NCI-H524 treated with DMSO at 0.1 percent for 48 hours (cell line): Measurements from ENCODE around the gene ZFYVE28.

ENCODE experiments used
- DNase-seq: peaks from one replicate; lab custom pipeline; 2025; lab: John Stamatoyannopoulos, UW

Gene ZFYVE28

DNA sequence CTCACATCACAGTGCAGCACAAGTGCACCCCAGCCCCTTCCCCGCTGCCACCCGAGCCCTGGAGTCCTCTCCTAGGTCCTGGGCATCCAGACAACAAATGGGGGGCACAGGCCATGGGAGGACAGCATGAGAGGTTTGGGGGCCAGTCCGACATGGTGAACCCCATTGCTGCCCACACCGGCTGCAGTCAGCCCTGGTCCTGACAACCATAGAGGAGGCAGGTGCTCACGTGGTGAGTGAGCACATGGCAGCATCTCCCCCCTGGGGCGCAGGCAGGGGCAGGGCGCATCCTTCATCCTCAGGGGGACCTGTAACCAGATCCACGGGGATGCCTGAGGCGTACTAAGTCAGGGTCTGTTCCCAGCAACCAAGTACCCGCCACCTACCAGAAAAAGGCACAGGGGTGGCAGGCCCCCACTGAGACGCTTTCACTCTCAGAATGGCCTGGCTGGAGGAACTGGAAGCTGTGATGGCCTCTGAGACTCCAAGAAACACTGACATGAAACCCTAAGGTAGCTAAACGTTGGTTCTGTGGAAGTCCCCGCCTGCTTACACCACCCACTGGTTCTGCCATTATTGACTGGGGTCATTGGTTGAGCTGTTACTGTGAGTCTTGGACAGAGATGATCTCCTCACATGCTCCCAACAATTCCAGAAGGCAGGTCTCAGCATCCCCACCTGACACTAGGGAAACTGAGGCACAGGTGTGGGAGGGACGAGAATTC, 6.5 kb downstream of the ZFYVE28 start:
- no peak for DNase-seq

DNA sequence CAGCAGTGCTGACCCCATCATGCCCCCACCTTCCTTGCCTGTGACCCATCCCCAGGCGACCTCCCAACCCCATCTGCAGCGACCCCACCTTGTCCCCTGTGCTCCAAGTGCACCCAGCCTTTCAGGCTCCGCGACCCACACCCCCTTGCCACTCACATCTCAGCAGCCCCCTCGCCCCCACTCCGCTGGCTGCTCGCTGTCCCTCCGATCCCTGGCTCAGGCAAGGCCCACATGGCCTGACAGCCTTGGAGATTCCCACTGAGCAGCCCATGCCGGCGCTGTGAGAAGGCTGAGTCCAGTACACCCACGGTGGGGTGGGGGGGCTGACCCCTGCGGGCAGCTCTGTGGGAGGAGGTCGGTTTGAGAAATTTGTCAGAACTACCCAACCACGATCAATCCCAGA, 9.1 kb downstream of the ZFYVE28 start:
- DNase-seq, result no peak

DNA sequence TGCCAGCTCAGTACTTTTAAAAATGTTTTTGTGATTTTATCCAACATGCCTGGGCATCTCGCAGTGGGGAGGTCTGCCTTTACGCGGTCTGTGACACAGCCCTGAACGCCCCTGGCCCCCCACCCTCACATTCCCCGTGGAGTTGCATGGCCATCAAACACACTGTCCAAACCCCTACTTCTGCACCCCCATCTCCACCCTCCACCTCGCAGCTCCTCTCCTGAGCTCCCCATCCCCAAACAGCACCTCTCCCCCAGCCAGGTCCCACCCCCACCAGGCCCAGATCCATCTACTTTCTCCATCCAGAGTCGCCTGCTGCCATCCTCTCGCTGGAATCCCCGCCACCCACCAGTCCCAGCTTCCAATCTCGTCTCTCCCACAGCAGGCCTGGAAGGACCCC, 9.5 kb downstream of the ZFYVE28 start:
- no peak for DNase-seq

DNA sequence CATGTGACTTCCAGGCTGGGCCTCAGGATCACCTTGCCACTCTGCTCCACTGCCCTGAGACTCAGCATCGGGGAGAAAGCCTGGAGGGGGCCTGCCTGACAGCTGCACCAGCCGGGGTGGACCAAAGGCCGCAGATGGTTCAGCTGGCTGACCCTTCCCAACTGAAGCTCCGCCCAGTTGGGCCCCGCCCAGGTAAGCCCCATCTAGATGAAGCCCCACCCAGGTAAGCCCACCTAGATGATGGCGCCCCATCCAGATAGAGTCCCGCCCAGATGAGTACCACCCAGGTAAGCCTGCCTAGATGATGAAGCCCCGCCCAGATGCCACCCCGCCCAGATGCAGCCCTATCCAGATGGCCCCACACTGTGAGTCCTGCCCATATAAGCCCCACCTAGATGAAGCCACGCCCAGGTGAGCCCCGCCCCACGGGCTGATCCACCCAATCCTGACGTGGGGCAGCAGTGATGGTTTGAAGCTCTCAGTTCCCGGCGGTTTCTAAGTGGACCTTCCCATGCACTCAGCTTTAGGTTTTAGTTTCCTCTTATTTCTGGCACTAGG, 10.0 kb downstream of the ZFYVE28 start:
- DNase-seq, result no peak

DNA sequence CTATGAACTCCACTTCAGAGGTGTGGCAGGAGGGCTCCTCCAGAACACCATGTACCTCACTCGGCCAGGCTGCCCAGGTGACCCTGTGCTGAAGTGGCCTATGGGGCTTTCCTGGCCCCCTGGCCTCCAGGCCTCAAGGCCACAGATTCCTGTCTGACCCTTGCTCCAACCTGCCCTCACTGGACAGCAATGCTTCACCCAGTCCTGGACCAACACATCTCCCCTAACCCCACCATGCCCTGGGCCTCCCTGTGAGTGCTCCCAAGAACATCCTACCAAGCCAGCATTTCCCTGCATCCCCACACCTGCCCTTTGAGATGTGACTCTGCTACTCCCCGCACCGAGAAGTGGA, 10.5 kb downstream of the ZFYVE28 start:
- DNase-seq, result no peak

DNA sequence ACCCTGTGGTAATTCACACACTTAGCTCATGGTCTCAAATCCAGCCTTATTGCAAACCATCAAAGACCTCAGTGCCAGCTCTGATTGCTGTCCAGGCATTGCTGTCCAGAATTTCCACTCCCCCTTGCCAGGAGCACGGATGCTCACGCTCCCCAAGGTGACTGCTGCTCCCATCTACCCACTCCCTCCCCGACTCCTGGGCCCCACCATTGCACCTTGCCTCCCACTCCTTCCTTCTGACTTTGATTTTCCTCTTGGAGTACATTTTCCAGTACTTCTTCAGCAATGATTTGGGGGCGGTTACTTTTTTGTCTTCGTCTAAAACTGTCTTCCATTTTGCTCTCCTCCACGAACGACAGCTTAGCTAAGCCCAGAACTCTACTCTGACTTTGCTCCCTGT, 11.5 kb downstream of the ZFYVE28 start:
- no peak for DNase-seq

DNA sequence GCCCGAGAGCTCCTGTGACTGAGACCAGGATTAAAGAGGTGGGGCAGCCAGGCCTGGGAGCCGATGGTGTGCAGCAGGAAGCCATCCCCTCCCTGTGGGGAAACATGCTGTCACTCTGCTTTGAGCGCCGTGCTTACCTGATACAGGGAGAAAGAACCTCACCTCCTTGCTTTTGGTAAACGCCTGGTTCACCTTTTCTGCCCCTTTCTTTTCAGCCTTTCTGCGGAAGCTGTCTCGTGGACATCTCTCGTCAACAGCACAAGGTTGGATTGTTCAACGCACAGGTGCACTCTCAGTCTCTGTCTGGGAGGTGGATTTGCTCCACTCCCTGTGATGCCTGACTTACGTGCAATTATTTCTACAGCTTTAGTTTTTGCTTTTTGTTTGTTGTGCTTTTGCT, 12.0 kb downstream of the ZFYVE28 start:
- DNase-seq, result no peak

DNA sequence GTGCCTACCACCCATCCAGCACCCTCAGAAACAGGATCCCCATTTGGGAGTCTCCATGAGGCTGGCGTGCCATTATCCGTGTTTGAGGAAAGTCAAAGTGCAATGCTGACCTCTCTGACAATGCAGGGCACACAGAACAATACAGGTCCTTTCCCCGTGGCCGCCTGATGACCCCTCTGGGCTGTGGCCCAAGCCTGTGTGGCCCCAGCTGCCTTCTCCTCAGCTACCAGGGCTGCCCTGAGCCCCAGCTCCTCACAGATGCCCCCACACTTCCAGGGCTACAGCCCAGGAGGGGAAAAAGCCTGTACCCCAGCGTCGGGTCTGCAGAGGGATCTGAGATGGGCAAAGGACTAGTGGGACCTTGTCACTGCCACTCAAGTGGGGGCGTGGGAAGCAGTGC, 15.5 kb downstream of the ZFYVE28 start:
- no peak for DNase-seq

DNA sequence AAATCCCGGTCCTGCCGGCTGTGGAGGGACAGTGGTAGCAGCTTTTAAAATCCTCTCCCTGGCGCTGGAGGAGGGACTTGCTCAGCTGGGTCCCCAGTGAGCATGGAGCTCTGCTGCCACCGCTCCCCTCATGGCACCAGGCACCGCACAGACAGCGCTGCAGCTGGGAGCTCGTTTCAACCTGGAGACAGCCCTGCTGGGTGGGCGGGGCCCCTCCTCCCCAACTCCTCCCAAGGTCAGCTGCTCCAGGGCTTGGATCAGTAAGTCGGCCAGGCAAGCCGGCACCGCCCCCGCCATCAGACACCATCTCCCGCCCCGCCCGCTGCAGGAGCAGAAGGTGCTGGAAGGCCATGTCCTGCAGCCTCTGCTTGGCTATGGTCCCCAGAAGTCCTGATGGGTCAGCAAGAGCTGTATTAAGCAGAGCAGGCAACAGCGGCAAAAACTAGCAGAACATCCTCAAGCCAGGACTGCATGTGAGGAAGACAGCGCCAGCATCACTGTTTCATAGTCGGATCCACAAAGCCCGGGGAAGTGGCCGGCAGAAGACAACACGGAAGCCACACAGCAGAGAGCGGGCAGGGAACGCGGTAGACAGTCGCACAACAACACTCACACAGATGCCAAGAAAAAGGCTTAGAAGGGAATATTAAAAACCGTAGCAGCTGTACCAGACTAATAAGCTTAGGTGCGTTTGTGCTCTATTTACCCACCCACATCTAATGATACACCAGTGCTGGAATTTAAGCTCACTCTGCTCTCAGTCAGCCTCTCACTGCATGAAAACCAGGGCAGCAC, 16.2 kb downstream of the ZFYVE28 start:
- peak; percentile 72 for DNase-seq

DNA sequence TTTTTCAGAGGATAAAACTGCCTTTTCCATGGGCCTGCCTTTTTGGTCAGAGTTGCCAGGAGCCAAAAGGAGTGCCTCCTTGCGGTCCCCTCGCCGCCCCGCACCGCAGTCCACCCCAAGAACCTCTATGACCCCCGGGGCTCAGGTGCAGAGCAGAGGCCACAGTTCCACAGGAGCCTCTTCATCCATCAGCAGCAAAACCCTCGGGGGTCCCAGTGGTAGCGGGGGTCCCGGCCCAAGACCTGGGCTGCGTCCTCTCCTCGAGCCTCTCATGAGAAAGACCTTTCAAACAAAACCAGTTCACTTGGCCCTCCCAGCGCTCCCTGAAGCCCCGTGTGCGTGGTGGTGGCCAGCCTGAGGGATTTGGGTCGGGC, 16.8 kb downstream of the ZFYVE28 start:
- DNase-seq, result no peak

DNA sequence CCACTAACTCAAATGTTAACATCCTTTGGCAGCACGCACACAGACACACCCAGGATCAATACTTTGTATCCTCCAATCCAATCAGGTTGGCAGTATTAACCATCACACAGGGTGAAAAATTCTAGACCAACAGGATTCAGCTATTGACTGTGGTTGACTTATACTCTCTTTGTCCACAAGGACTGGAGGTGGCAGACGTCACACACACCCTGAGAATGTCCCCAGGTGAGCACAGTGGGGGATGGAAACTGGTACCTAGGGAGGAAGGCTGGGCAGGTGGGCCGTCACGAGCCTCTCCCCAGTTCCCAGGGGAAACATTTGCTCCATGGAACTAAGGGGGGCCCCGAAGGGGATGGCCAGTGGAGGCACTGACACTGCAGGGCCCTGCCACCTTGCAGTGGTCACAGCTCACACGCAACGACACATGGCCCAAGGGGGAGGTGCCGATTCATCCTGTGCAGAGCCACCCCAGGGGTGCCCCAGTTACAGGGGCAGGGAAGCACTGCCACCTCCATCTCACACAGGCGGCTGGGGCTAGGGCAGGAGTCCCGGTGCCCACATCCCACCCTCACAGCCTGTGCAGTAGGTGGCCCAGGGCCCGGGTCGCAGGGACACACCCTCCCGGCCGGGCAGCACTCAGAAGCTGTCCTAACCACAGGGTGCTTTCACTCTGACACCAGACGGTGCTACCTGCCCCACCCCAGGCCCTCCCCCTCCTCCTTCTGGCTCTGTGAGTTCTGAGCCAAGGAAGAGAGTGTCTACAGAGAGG, 17.4 kb downstream of the ZFYVE28 start:
- no peak for DNase-seq

DNA sequence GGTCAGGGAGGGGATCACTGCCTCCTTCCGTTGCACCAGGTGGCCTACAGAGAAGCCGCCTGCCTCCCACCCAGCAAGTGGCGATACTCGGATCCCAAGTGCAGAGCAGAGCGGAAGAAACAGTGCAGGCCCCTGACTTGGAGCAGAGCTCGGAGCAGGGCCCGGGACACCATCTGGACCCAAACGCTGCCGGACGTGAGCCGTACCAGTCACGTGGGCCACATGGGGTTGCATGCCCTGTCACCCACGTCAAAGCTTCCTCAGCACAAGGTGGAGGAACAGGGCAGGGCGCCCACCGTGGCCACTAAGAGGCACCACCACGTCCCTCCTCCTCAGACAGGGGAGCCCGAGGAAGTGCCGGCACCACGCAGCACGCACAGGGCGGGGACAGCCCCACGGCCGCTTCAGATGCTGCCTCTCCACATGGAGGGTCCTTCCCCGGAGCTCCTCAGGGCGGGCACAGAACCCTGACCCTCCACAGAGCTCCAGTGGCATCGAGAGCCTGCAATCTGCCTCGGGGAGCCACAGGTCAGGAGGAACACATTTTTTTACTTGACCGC, 18.7 kb downstream of the ZFYVE28 start:
- DNase-seq, result no peak

DNA sequence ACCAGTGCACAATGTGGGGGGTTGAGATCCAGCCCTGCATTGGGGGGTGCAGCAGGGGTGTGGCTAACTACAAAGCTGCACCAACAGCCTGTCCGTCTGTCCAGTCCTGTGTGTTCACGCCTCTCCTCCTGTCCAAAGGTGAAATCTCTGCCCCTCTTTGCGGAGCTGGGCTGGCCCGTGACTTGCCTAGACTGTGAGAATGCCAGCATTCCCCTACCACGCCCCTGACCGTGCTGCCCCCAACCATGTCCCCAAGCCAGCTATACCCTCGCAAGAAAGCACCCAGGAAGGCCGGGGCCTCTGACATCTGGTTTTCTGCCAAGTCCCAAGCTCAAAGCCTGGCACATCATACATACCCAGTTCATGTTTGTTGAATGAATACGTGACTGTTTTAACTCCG, 19.2 kb downstream of the ZFYVE28 start:
- DNase-seq, result no peak

DNA sequence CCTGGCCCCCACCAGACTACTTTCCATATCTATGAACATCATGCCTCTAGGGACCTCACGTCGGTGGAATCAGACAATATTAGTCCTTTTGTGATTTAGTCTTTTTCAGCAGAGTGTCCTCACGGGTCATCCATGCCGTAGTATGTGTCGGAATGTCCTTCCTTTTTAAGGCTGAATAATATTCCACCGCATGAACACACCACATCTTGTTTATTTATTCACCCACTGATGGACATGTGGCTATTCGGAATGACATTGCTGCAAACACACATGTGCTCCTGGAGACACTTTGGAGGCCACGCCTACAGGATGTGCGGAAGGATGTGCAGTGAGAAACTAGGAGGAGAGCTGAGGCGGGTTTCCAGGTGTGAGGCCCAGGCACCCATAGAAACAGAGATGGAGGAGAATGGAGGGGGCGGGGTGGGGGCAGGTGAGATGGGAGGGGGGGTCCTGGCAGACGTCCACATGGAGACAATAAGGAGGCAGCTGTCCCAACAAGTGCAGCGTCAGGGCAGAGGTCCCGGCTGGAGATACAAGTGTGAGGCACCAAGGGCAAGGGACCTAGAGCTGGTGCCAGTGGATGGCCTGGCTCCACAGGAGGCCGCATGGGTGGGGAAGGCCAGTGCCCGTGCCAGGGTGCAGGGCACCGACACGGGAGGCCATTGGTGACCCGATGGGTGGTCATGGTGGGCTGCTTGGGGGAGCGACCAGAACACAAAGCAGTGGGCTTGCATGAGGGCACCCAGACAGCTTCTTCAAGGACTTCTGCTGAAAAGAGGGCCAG, 20.7 kb downstream of the ZFYVE28 start:
- DNase-seq, result no peak

DNA sequence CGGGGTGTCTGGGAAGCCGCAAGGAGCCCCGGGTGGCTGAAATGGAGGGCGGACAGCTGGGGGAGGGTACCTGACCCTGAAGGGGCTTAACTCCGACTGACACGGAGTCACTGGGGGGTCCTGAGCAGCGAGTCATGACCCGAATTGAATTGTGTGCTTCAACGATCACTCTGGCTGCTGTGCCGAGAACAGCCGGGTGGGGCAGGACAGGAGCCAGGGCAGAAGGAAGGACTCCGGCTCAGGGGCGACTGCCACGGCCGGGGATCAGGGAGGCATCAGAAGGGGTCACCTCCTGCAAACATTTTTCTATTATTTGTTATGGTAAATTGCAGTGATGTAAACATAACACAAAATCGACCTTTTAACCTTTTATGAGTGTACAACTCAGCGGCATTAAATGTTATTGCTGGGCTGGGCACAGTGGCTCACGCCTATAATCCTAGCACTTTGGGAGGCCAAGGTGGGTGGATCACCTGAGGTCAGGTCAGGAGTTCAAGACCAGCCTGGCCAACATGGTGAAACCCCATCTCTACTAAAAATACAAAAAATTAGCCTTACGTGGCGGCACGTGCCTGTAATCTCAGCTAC, 21.6 kb downstream of the ZFYVE28 start:
- no peak for DNase-seq

DNA sequence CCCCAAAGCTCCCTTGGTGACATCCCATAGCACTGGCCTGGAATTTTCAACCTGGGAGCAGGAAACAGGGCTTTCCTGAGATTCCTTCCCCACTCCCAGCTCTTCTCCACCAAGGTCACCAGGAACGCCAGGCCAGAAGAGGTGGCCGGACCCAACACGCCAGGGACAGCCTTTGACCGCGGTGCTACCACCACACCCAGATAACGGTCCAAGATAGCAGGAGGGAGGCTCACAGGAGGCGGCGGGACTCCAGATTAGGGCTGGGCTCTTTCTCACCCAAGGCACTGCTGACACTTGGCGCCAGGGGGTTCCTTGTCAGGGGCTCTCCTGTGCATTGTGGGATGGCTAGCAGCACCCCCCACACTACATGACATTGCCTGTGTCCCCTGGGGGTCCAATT, 22.9 kb downstream of the ZFYVE28 start:
- no peak for DNase-seq

DNA sequence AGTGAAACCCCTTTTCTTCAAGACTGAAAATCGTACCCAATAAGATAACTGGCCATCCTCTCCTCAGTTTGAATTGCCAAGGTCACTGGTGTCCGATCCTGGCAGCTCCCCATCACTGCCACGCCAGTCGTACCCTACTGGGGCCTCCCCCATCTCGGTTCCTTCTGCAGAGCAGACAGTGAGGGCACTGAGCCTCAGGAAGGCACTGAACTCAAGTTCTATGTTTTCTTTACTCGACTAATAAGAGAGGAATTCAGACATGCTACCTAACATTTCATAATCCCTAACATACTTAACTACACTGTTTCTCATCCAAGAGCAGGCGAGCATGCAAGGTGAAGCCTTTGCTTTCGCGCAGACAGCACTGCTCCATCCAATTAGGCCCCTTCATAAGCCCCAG, 23.4 kb downstream of the ZFYVE28 start:
- no peak for DNase-seq

DNA sequence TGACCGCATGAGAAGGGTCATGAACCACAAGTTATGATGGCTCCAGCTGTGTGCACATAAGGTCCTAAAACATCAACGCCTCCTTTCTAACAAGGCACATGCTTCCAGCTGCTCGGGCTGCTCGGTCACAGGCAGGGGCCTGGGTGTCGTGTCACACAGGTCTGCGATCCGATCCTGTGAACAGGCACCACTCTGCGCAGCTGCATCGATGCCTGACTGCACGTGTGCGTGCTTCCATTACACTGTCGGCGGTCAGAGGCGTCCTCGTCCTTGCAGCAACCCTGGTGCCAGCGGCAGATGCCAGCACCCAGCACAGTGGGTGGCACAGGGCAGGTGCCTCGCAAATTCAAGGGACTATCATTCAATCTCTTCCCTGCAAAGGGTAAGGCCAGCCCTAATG, 23.9 kb downstream of the ZFYVE28 start:
- no peak for DNase-seq

DNA sequence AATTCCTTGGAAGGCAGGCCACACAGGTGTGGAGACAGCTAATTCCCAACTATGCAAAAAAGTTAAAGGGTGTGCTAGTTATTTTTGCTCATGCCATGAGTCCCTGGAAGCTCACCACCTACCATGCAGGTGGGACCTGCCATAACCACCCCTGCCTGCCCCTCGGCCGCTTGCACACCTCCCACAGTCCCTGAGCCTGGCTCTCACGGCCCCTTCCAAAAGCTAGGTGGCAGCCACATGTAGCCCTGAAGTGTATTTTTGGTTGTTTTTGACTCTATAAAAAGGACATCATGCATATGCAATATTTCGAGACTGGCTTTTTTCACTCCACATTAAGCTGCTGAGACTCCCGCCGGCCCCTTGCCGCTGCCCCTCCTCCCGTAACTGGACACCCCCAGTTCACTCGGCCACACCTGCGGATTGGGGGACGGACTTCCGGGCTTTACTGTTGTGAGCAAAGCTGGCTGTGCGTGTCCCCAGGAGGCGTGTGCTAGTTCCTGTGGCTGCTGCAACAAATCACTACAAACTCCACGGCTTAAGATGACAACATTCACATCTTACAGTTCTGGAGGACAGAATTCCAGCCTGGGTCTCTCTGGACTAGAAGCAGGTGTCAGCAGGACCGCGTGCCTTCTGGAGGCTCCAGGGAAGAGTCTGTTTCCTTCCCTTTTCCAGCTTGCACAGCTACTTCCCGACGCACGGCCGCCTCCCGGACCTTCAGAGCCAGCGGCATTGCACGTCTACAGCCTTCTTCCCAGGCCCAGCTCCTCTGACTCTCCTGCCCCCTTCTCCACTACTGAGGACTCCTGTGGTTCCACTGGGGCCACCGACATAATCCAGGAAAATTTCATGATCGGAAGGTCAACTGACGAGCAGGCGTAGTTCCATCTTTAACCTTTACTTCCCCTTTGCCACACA, 24.8 kb downstream of the ZFYVE28 start:
- DNase-seq, result no peak

DNA sequence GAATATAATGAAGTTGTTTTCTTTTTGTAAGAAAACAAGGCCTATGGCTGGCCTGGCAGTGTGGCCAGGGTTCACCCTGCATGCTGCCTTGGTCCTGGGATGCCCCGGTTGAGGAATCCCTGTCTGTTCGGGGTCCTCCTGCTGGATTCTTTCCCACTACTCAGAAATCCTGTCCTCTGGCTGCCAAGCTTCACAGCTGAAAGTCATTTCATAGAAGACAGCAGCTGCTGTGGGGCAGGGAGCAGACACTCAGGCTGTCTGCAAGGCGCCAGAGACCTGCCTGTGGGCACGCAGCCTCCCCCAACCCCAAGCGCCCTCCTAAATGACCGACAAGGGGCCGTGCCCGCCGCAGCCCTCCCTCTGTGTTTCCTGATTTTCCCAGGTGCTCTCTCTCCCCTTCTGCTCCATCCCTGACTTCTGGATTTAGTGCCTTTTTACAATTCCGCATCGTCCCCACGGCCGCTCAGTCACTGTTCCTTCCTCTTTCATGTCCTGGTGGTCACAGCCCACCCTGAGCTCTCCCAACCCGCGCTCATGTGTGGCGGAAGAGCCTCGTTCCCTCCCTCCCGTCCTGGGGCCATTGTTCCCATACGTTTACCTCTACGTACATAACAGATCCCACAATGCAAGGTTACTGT, 27.5 kb downstream of the ZFYVE28 start:
- no peak for DNase-seq
